ENCODE data around the gene UPP1.
"Not testable (repeated sequence)": the region's sequence is repeated elsewhere in the genome, so short reads cannot be mapped to it uniquely, and the experiment has no call there.

UPP1 gene
- total RNA-seq = 101 to 399 (median 335) reads per million in 4 experiments

DNA sequence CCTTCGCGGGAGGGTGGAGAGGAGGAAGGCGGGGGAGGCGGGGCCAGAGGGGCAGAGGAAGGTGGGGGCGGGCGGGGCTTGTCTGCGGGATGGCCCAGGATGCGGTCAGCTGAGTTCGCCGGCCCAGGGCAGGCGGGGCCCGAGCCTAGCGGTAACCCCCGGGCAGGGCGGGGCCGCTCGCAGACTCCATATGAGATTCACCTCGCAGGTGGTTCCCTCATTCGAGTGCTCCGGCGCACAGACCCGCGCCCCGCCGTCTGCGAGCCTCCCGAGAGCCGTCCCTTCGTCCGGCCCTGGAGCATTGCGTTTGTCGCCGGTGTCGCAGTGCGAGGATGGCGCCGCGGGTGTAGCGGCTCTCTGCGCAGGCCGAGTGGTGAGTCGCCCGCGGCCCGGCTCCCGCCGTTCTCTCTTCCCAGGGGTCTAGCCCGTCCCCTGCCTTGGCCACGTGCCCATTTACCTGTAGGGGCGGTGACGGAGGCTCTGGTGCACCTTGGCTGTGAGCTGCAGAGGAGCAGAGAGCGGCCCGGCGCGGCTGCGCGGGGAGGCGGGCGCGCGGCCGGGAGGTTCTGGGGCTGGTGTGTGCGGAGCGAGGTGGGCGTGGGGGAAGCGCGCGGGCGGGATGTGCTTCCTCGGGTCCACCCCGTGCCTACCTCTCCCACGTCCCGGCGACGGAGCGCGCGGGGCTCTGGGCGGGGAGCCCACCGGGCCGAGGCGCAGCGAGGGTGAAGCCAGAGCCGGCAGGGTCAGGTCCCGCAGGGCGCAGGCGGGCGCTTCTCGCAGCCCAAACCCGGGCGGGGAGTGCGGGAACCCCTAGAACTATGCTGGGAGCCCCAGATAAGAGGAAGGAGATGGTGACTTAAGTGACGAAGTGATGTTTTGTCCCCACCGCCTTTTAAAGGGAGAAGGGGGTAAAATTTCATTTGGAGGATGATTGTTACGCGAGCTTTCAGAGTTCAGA lies at the start of gene UPP1:
UPP1 (plus strand) TSS at position 220 of the 958 bp plus-strand sequence. CDS start 5,519 bp downstream, outside the sequence.
- peak; percentile 74 for DNase-seq

DNA sequence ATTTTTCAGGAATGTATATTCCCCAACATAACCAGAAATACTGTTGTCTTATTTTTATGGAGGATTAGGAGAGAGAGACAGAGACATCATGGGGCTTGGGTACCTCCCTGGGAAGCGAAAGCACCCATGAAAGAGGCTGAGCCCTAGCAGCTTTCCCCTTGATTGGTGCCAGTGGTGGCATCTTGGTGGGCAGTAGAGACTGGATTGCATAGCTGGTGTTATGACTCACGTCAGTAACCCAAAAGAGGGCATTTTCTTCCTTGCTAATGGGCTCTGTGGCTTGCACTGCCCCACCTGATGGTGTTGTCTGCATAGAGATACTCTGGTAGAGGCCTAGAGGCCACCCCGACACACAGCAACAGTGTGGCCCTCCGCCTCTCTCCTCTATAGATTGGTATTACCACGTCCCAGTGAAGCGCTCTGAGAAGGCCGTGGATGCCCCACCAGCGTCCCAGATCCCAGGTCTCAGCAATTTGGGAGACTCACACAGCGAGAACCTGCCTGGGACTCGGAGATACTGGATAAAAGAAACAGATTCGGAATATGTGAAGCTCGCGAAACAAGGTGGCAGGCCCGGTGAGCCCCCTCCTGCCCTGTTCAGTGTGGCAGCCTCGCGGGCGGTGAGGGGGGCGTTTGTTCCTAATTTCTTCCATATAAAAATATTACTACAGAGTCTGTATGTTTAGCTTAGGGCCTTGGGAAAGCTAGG lies 48.0 kb upstream of the UPP1 start:
- no peak for DNase-seq

DNA sequence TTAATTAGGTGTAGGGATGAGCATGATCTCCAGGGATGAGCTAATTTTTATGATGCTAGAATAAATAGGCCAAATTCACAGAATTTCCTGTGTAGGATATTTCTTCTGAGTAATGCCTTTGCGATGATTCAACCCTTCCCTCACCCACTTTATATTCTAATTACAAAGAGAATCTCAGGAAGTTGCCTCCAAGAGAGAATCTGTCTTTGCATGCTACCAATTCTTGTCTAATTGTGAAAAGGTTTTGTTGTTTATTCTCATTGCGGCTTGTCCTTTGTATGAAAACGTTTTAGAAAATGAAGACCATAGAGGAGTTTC lies 47.5 kb upstream of the UPP1 start:
- no peak for DNase-seq

DNA sequence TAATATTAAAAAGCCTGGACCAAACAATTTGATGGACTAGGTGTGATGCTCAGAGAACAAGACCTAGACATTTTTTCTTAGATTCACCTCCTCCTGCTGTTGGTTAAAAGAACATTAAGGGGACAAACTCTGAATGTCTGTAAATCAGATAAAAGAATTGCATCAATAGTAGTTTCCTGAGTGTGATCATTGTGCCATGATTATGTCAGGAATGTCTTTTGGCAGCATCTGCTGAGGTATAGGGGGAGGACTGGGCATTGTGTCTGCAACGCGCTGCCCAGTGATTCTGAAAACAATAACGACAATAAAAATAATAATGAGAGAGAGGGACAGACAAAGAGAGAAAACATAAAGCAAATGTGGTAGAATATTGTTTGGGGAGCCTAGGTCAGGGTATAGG lies 46.8 kb upstream of the UPP1 start:
- DNase-seq = no peak

DNA sequence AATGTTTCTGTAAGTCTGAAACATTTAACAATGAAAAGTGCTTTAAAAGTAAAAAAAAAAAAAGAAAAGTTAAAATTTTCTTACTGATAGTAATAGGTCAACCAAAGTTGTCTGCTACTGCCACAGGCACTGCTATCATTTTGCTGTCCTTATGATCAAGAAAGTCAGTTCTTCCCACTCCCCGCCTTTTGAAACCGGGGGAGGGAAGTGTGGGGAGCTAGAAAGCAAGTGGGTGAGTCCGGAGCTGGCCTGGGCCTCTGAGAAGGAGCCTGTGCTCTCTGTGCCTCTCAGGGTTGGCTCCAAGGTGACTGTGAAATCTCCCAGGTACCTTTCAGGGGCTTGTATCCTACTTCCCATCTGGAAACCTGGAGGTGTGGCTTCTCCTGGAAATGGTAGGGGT lies 46.4 kb upstream of the UPP1 start:
- DNase-seq = no peak

DNA sequence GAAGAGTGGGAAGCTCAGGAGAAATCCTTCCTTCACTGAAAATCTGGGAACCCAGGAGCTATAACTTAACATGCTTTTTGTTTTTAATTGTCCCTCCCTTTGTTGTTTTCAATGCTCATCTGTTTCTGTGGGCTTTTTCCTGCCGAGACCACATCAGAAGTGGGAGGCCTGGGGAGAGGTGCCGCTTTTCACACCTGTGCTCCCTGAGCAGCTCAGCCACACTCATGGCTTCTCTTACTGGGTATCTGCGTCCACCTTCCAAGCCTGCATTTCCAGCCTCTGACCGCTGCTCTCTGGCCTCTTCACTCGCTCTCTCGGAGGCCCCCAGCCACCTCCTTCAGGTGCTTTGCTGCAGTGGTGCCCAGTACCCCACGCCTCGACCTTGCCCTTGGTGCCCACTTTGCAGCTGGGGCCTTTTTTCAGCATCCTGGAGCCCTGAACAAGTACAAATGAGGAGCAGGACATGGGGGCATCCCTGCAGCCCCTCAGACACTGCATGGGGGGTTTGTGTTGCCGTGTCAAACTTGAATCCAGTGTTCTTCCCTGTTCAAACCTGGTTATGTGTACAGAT lies 43.8 kb upstream of the UPP1 start:
- DNase-seq = no peak

DNA sequence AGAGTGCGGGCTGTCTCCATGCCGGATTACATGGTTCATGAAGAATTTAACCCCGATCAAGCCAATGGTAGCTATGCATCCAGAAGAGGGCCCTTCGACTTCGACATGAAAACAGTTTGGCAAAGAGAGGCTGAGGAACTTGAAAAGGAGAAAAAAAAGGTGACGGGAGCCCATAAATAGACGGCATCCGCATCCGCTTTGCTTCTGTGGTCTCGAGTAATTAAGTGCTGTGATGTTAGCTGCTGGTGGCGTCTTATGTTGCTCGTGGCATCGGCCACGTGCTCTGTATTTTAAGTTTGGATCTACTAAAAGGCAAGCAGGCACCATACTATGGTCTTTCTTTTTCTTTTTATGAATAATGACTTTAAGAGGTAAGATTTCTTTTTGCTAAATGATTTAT lies 42.6 kb upstream of the UPP1 start:
- DNase-seq = no peak

DNA sequence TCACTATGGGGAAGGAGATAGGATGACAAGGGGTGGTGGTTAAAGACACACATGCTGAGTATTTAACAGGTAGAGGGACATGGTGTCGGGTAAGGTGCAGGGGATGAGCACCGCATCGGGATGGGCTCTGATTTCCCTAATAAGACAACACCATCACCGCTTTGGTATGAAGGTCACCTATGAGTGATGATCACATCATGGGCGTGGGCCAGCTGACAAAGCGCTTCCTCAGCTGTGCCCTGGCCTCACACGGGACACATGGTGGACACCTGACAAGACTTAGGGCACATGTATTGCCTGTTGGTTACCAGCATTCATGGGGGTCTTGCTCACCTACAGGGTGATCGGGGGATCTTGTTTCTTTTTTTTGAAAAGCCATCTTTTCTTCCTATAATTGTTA lies 41.0 kb upstream of the UPP1 start:
- no peak for DNase-seq

DNA sequence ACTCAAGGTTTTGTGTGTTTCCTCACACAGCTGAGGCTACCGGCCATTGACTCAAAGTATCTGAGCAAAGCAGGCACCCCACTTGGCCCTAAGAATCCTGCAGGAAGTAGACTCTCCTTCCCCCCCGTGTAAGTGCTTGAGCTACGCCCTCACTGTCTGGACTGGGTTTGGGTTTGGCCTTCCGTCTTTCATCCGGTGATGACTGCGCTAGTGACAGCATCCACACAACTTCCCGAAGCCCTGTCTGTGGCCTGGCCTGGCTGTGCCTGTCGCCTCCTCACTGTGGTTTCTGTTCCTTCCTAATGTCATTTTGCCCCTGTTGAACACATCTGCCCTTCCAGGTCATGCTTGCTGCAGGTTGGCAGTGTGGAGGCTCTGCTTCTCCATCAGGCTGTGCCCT lies 39.2 kb upstream of the UPP1 start:
- DNase-seq = no peak

DNA sequence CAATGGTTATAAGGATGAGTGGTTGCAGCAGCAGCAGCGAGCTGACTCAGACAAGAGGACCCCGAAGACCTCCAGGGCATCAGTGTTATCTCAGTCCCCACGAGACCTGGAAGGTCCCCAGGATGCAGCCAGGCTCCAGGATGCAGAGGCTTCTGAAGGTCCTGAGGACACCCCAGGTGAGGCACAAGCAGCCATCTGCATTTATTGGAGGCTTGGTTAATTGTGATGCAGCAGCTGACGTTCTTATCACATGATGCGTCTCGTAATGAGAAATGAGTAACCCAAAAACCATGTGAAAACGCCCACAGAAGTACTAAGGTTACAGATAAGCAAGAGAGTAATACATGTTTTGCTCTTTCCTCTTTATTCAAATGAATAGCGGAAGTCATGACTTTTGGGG lies 36.3 kb upstream of the UPP1 start:
- no peak for DNase-seq

DNA sequence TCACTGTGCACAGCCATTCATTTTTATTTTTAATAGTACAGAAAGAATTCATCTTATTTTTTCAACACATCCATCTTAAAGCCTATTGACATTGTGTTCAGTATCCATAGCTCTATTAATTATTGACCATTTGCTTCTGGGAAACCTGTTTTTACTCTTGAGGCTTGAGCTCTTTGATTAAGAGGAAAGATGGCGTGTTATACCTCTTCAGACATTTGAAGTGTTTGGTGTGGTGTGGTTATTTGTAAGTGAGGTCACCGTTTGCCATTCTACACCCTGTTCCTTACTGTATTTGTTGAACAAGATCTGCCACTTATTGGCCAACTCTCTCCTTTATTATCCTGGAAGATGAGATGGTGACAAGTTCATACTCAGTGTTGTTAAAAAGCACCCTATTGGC lies 35.3 kb upstream of the UPP1 start:
- DNase-seq = no peak

DNA sequence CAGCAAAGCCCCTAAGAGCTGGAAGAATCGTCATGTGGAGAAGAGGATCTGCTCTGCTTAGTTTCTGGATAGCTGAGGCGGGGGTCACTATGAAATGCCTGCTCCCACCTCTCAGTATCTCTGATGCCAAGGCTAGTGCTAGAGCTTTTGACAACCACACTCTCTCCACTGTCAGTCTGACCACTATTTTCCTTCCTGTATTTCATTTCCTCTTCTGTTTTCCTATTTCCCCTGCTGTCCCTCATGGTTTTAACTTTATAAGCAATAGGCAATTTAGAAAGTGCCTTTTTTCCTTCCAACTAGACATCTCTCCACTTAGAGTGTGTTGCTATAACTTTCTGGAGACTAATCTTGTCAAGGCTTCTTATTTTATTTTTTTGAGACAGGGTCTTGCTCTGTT lies 30.1 kb upstream of the UPP1 start:
- no peak for DNase-seq

DNA sequence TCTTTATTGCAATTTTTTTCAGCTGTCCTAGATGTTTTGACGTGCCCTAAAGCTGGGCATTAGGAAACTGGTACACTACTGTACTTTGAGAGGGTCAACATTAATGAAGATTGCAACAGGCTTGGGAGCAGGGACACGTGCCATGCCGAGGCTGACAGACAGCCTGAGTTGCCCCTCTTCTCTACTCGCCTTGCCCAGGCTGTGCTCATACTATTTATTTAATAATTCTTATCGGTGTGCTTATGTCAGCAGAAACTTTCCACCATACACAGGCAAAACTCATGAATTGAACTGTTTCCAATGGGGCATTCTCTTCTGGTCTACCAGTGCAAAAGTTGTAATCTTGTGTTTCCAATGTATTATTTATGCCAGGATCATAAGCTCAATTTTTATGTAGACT lies 29.4 kb upstream of the UPP1 start:
- no peak for DNase-seq

DNA sequence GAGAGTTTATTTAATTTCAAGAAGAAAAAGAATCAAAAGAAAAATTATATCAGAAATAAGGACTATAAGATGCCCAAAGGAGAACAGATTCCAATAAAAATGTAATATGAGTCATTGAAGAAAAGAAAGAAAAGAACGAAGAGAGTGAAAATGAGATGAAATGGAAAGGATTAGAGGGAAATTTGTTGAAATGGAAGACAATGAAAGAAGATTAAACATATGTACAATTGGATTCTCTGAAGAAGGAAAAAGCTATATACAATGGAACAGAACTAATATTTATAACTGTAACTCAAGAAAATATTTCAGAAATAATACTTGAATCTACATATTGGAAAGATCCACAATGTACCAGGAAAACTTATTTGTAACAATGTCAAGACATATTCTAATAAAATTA lies 25.1 kb upstream of the UPP1 start:
- DNase-seq = no peak

DNA sequence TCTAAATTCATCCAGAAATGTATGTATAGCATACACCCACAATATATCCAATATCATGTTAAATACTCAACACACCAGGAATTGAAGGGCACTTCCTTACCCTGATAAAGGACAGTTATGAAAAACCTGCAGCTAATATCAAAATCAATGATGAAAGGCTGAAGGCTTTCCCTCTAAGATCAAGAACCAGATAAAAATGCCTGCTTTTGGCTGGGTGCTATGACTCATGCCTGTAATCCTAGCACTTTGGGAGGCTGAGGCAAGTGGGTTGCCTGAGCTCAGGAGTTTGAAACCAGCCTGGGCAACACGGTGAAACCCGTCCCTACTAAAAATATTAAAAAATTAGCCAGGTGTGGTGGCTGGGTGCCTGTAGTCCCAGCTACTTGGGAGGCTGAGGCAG lies 21.6 kb upstream of the UPP1 start:
- DNase-seq = no peak

DNA sequence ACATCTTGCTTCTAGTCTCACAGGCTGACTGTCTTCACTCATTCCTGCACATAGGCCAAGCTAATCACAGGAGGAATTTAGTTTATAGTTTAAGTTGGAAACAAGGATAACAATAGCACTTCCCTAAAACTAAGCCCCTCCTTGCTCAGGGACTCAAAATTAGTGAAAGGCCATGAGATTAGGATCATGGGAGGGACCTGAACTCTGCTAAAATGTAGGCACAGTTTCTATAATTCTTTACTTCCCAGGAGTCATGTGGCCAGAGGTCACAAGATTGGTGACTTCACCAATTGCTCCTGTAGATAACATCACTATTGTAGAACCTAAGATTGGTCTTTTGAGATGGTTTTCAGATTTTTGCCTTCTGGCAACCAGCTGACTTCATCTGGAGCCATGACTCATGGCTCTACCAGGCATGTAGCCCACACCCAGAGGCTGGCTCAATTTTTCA lies 14.8 kb upstream of the UPP1 start:
- DNase-seq = no peak

DNA sequence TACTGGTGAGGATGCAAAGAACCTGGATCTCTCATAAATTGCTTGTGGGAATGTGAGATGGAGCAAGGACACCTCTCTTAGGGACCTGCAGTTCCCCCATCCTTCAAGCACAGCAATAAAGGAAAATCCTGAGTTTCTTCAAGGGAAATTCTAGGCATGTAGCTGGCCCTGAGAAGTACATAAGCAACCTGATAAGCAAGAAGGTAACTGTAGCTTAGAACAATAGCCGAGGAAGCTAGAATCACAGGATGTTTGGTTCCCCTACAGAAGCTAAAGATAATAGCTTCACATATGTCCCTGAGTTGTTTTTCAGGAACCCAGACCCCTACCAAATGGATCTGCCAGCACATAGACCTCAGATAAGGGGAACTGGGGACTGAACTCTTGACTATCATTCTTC lies 11.6 kb upstream of the UPP1 start:
- DNase-seq = no peak

DNA sequence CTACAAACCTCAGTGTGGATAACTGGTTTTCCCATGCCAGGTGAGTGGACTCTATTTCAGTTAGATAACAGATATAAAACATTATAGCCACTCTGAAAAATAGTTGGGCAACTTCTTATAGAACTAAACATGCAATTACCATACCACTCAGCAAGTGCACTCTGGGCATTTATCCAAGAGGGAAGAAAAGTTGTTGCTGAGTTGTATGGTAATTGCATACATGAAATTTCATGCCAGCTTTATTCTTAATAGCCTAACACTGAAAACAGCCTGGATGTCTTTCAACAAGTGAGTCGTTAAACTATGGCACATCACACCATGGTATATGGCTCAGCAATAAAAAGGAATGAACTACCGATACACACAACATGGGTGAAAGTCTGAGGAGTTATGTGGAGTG lies 10.6 kb upstream of the UPP1 start:
- no peak for DNase-seq

DNA sequence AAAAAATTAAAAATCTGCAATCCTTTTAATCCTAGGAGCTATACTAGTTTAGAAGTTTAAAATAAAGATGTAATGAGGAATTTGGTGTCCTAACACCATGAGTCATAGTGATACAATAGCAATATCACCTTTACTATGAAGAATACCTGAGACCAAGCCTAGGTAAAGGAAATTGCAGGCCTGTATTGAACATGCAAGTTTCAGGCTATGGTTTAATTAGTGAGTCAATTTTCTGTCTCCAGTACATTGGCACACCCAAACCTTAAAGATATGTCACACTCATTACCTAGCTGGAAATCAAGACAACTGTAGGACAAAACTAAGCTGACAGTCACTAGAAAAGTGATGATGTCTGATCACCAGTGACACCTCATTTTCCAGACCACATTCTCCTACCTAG lies 6.7 kb upstream of the UPP1 start:
- DNase-seq = not testable (repeated sequence)

DNA sequence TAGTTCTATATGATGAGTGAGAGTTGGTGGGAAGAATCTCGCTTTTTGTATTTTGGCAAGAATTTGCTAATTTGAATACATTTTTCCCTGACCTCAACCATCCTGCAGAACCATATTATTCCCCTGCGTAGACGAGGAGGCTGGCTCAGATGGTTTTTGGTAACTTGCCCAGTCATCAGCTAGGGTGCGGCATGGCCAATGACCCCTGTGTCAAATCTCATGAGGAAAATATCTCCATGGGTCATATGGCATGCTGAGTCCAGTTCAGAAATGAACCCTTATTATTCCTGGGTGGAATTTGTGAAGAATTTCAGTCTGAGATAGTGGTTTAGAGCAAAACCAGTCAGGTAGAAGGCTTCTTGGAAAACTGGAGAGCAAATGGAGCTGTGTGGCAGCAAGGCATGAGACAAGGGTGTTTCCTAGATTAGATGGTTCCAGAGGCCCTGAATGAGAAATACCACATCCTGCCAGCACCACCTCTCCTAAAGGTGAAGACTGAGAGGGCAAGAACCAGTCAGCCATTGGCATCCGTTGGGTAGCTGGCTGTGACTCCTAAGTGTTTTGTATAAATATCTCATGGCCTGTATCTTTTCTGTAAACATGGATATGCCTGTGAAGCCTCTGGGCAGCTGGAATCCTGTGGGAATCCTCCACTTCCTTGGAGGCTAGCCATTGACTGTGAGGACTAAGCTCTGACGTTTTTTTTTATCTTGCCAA lies 5.8 kb upstream of the UPP1 start:
- no peak for DNase-seq

DNA sequence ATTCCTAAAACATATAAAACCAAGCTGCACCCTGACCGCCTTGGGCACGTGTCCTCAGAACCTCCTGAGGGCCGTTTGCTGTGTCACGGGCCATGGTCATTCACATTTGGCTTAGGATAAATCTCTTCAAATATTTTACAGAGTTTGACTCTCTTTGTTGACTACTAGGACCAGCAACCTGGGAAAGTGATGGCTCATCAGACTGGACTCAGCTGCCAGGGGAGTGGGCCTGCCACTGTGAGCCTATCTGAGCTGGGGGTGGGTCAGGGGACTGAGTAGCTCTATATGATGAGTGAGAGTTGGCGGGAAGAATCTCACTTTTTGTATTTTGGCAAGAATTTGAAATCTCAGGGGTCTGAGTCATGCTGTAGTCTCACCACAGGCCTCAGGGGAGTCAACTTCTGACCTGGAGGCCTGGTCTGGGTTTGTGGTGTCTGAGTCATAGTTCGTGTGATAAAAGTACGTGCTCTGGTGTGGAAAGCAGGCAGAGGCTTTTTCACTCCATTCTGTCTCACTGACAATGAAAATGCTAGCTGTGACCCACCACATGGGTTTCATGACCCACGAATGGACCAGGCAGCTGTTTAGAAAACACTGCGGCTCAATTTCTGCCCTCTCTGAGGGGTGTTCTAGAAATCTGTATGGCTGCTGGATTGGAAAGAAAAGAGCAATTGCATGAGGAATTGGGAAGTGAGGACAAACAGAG lies 4.2 kb upstream of the UPP1 start:
- DNase-seq = no peak

DNA sequence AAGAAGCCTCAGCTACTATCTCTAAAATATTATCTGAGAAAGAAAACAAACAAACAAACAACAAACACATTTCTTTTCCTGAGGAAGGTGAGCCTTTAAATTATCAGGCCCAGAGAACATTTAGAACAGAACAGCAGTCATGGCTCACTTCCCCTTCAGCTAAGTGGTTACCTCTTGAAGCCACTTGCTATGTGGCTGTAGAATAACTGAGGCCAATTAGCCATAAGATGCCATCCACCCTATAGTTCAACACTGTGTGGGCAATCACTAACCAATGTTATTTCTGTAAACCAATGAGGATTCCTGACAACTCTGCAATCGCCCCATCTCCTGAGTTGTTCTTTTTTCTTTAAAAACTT lies 3.7 kb upstream of the UPP1 start:
- DNase-seq = no peak

DNA sequence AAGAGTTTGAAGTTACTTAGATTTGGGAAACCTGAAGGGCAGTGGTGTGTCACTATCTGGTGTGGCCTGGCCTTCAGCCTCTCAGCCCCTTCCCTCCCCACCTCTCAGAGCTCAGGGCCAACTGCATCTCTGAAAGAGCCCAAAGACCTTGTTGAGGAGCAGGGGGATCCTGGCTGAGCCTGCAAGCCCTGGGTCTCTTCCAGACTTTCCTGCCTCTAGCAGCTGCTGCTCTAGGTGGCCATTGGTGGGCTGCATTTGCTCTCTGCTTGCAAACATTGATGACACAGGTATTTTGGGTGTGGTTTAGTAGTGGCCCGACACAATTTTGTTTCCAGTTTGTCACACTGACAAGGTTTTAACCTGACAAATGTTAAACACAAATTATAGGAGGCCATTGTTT lies 3.1 kb upstream of the UPP1 start:
- no peak for DNase-seq

All from effector CD8-positive, alpha-beta T cell (primary cell).